Esophagus muscularis mucosa (tissue), 4 donors: ENCODE measurements around the gene SMIM29. TPM values are rescaled to one million over a fixed set of nuclear protein-coding genes. Genes with fewer than 3 reads are reported as not detected.

ENCODE experiments used
- DNase-seq: peaks from one replicate; pipeline ENCODE4 v3.0.0-alpha.2; 2017; ENCODE audit errors: extremely low spot score
- H3K27ac ChIP-seq, 4 donors: fragments of 200-600 bp; sonication (generic); replicated peaks in 1 of 4; 1 replicate in 3 of 4; 2 replicates in 1 of 4; pipeline ENCODE4 v1.5.1; 2016 to 2019; ENCODE audit warnings: mild to moderate bottlenecking in 1 of 4
- H3K27me3 ChIP-seq, 4 donors: fragments of 200-600 bp; sonication (generic); one replicate each; pipeline versions ENCODE4 v1.5.1 to v1.6.0; 2016 to 2019
- H3K36me3 ChIP-seq, 4 donors: fragments of 200-600 bp; sonication (generic); one replicate each; pipeline ENCODE4 v1.5.1; 2016 to 2019
- H3K4me1 ChIP-seq, 4 donors: fragments of 200-600 bp; sonication (generic); one replicate each; pipeline ENCODE4 v1.5.1; 2016 to 2019
- H3K4me3 ChIP-seq, 4 donors: fragments of 200-600 bp; sonication (generic); 1 replicate in 2 of 4; 2 replicates in 2 of 4; pipeline ENCODE4 v1.5.1; 2016 to 2019; ENCODE audit warnings: mild to moderate bottlenecking in 4 of 4, moderate library complexity in 1 of 4
- H3K9me3 ChIP-seq, 4 donors: fragments of 200-600 bp; sonication (generic); 1 replicate in 3 of 4; 2 replicates in 1 of 4; pipeline ENCODE4 v1.5.1; 2016 to 2019
- CTCF ChIP-seq, 3 experiments: fragments of 200-600 bp in 2 of 3; fragments of 450-650 bp in 1 of 3; sonication (generic) in 2 of 3; IDR thresholded peaks; one replicate each; pipeline ENCODE4 v1.5.1; 2017 to 2019; ENCODE audit warnings: antibody characterized with exemption in 3 of 3, mild to moderate bottlenecking in 2 of 3, moderate library complexity in 1 of 3
- EP300 ChIP-seq: sonication (generic); formaldehyde crosslinking; IDR thresholded peaks from one replicate; pipeline ENCODE4 v1.6.1; 2017; ENCODE audit warnings: antibody characterized with exemption
- POLR2A ChIP-seq: fragments of 450-650 bp; IDR thresholded peaks from one replicate; pipeline ENCODE4 v1.6.1; 2017; ENCODE audit warnings: antibody characterized with exemption, moderate library complexity, mild to moderate bottlenecking, low read depth
- POLR2AphosphoS5 ChIP-seq, 2 donors: sonication (generic); formaldehyde crosslinking; IDR thresholded peaks; one replicate each; pipeline ENCODE4 v1.6.1; 2017; ENCODE audit warnings: antibody characterized with exemption in 2 of 2
- WGBS: methylation state at CpG from one replicate; pipeline ENCODE4 v1.1.5; 2018; 5-methylcytosine and 5-hydroxymethylcytosine counted together
- intact Hi-C: fragments of 100-400 bp; cut with DNase I; formaldehyde crosslinking; loops from one replicate; pipeline ENCODE4 v1.15.1; 2023
- total RNA-seq, 4 donors: library from RNA; depleted of rRNA; stranded (reverse); fragments of >200 nt; gene quantifications; one replicate each; pipeline versions ENCODE4 v1.1.0 to v1.2.1, GENCODE V29; 2016

Gene SMIM29
- total RNA-seq, 4 donors from 2014 or later, result 21.2 to 26.3 (median 23.4) TPM

GRCh38 chr6:34288581-34288980 lies 39.8 kb upstream of the SMIM29 start:
- no peak for DNase-seq
- peak overlapping the region in 1 of 4 donors; percentile 4 for H3K27ac ChIP-seq
- TF ChIP-seq EP300 (no peak), CTCF (IDR thresholded peaks at IDR 0.05) (no peak), POLR2AphosphoS5 (IDR thresholded peaks at IDR 0.05) (no peak), POLR2A (no peak)
- WGBS, result 68% methylated on average over 5 of the region's 5 CpGs
- no peak overlapping the region for H3K4me3 ChIP-seq
- no peaks in the 10 kb centered on the region for H3K9me3 ChIP-seq
- H3K4me1 ChIP-seq, result peaks cover 17 to 44% (median 28%) of the 10 kb centered on the region in 4 donors
- H3K27me3 ChIP-seq, result no peaks in the 10 kb centered on the region
- intact Hi-C loops, result no loop called here
- peaks cover 16 to 57% (median 38%) of the 10 kb centered on the region in 4 donors for H3K36me3 ChIP-seq

GRCh38 chr6:34285448-34286164 lies 36.8 kb upstream of the SMIM29 start:
- H3K4me1 ChIP-seq, result peaks cover 17 to 64% (median 35%) of the 10 kb centered on the region in 4 donors
- DNase-seq, result no peak
- peak overlapping the region in 3 of 4 donors; percentile 18 to 47 (median 29) for H3K27ac ChIP-seq
- intact Hi-C loops, result no loop called here
- TF ChIP-seq CTCF (IDR thresholded peaks at IDR 0.05), result no peak
- TF ChIP-seq EP300, result no peak
- no peak for TF ChIP-seq POLR2AphosphoS5 (IDR thresholded peaks at IDR 0.05)
- TF ChIP-seq POLR2A, result no peak
- 78% methylated on average over 4 of the region's 4 CpGs for WGBS
- H3K4me3 ChIP-seq, result no peak overlapping the region
- H3K27me3 ChIP-seq, result no peaks in the 10 kb centered on the region
- peaks cover 0 to 41% (median 17%) of the 10 kb centered on the region in 4 donors for H3K36me3 ChIP-seq
- no peaks in the 10 kb centered on the region for H3K9me3 ChIP-seq

DNA sequence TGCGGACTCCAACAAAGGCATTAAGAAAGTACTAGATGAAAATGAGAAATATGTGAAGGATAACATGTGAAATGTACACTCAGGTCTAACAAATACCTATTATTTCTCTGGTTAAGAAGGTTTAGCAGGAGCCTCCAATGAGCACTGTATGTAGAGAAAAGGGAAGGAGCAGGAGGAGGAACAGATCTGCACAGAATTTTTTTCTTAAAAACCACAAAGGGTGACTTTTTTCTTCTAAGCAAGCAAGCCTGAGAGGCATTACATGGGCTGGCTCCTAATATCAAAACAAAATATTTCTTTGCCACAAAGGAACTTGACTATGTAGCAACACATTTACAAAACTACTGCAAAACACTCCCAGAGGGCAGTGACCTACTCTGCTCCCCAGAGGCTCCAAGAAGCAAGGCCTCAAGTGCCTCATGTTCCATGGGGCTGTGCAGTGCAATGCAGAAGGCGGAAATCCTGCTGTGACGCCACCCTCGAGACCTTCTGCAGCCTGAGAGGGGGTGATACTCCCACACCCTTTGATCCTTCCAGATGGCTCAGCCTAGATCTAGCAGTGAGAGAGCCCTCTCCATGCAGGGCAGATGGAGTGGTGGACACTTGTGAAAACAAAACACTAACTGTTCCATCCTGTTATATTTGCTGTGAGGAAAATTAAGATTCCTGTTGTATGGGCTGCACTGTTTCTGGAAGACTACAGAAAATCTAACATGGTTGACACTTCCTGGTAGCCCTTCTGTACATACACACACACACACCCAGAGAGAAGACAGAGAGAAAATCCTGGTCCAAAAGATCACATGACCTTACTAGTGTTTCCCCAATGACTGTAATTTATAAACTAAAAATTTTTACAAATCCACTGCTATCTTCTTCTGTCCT lies 36.0 kb upstream of the SMIM29 start:
- Histone ChIP-seq H3K9me3 (no peaks in the 10 kb centered on the region), H3K27ac (peak overlapping the region in 3 of 4 donors; percentile 18 to 47 (median 29)), H3K36me3 (peaks cover 0 to 47% (median 18%) of the 10 kb centered on the region in 4 donors), H3K4me3 (no peak overlapping the region), H3K4me1 (peaks cover 17 to 64% (median 35%) of the 10 kb centered on the region in 4 donors), H3K27me3 (no peaks in the 10 kb centered on the region)
- no peak for DNase-seq
- WGBS, result 74% methylated on average over 4 of the region's 4 CpGs
- TF ChIP-seq POLR2AphosphoS5 (IDR thresholded peaks at IDR 0.05) (peak in 1 of 2 donors; percentile 32), CTCF (IDR thresholded peaks at IDR 0.05) (no peak), POLR2A (no peak)
- intact Hi-C loops, result no loop called here

- Histone ChIP-seq H3K4me1 (peaks cover 12 to 47% (median 25%) of the 10 kb centered on the region in 4 donors), H3K27me3 (no peaks in the 10 kb centered on the region), H3K9me3 (no peaks in the 10 kb centered on the region), H3K4me3 (no peak overlapping the region), H3K27ac (no peak overlapping the region), H3K36me3 (peaks cover 0 to 47% (median 16%) of the 10 kb centered on the region in 4 donors)
- DNase-seq, result no peak
- intact Hi-C loops, result no loop called here
- whole genome bisulfite sequencing, result 84% methylated on average over 6 of the region's 6 CpGs
- no peak for TF ChIP-seq POLR2A
- TF ChIP-seq EP300, result no peak
- TF ChIP-seq CTCF (IDR thresholded peaks at IDR 0.05), result no peak
- TF ChIP-seq POLR2AphosphoS5 (IDR thresholded peaks at IDR 0.05), result no peak
Observed at GRCh38 chr6:34281702-34282334, 33.0 kb upstream of the SMIM29 start.
